Upper lobe of left lung (tissue), 4 donors: Measurements from ENCODE around the gene CEP128.

ENCODE experiments used
- CTCF ChIP-seq, 6 experiments: fragments of 450-650 bp in 4 of 6; fragments of 200-600 bp in 2 of 6; sonication (generic) in 2 of 6; IDR thresholded peaks; one replicate each; pipeline ENCODE4 v1.5.1; 2016 to 2019; ENCODE audit warnings: antibody characterized with exemption in 6 of 6
- POLR2A ChIP-seq, 4 donors: fragments of 450-650 bp; IDR thresholded peaks; one replicate each; pipeline ENCODE4 v1.5.1; 2016 to 2017; ENCODE audit warnings: antibody characterized with exemption in 4 of 4, mild to moderate bottlenecking in 2 of 4

- TF ChIP-seq POLR2A (IDR thresholded peaks at IDR 0.05) = no peak
- TF ChIP-seq CTCF (IDR thresholded peaks at IDR 0.05) = no peak
These were observed 355.4 kb downstream of the CEP128 start for GRCh38 chr14:80586131-80586530.
